ENCODE results near the gene RPL38.

The RPL38 gene

DNA sequence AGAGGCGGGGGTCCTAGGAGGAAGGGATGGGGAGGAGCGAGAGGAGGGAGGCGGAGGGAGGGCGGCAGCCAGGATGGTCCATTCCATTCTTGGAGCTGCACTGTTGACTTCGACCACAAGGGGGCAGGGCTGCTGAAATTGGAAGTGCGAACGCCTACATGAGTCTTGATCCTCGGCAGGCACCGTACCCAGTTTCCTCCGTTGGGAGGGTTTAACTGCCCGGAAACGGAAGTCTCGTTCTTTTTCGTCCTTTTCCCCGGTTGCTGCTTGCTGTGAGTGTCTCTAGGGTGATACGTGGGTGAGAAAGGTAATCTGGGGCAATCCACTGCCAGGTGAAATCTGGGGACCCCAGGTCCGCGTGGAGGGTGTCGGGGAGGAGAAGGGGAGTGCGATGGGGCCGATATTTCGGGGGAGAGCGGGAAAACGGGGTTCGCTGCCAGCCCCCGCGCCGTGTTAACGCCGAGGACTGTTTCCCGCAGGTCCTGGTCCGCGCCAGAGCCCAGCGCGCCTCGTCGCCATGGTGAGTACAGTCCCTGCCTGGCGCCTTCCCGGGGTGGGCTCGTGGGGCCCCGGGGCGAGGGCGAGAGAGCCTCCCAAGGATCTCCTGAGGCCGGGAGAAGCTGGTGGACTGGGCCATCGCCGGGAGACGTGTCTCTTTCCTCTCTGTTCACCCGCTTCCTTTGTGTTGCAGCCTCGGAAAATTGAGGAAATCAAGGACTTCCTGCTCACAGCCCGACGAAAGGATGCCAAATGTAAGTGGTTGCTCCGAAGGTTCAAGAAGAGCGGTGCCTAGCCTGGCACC is at the start of gene RPL38:
RPL38 (plus strand) TSS at position 240 of the 802 bp plus-strand sequence; CDS start at position 518, 278 bp downstream.
- DNase-seq (ENCODE audit: low read depth, low spot score) = peak; percentile 95

GRCh38 chr17:74153821-74154430 is 49.6 kb upstream of the RPL38 start:
- no peak for DNase-seq (ENCODE audit: low read depth, low spot score)

- no peak for DNase-seq (ENCODE audit: low read depth, low spot score)
These were observed 46.6 kb upstream of the RPL38 start for GRCh38 chr17:74156878-74157277.

DNA sequence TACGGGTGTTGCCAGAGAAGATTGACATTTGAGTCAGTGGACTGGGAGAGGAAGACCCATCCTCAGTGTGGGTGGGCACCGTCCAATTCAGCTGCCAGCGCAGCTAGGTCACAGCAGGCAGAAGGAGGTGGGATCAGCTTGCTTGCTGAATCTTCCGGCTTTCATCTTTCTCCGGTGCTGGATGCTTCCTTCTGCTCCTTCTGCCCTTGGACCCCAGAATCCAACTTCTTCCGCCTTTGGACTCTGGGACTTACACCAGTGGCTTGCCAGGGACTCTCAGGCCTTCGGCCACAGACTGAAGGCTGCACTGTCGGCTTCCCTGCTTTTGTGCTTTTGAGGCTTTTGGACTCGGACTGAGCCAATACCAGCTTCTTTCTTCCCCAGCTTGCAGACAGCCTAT is 46.1 kb upstream of the RPL38 start:
- no peak for DNase-seq (ENCODE audit: low read depth, low spot score)

DNA sequence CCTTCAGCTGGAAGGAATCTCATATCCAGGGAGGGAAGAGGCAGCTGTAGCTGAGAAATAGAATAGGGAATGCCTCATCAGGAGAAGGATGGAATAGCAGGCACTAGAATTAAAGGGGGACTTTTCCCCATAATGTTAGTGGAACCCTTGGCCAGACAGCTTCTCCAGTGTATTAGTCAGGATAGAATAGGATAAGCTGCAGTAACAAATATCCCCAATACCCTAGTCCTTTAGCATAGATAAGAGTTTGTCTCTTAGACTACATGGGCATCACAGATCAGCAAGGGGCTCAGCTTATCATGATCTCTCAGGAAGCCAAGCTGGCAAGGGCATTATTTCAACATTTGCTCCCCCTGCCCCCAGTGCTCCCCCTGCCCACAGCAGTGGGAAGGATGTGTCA is 44.7 kb upstream of the RPL38 start:
- DNase-seq (ENCODE audit: low read depth, low spot score) = no peak

DNA sequence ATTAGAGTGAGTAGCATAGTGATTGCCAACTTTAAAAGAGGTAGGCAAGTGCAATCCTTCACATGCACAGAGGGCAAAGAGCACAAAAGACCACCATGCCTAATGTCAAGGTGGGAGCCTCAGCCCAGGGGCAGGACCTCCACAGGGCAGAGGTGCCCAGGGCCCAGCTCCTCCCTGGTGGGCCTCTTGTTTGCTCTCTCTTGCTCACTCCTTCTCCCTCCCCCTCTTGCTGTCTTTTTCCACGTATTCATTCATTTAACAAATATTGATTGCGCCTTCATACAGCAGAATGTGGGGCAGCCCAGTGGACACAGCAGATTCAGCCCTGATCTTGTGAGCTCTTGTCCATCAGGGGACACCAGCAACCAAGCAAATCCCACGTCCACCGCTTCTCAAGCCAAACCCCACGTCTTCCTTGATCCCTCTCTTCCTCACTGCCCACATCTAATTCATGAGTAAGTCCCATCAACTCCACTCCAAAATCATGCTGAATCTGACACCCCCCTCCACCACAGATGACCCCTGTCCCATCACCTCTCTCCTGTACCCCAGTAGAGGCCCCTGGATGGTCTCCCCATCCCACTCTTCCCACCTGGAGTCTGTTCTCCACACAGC is 44.1 kb upstream of the RPL38 start:
- DNase-seq (ENCODE audit: low read depth, low spot score) = no peak

DNA sequence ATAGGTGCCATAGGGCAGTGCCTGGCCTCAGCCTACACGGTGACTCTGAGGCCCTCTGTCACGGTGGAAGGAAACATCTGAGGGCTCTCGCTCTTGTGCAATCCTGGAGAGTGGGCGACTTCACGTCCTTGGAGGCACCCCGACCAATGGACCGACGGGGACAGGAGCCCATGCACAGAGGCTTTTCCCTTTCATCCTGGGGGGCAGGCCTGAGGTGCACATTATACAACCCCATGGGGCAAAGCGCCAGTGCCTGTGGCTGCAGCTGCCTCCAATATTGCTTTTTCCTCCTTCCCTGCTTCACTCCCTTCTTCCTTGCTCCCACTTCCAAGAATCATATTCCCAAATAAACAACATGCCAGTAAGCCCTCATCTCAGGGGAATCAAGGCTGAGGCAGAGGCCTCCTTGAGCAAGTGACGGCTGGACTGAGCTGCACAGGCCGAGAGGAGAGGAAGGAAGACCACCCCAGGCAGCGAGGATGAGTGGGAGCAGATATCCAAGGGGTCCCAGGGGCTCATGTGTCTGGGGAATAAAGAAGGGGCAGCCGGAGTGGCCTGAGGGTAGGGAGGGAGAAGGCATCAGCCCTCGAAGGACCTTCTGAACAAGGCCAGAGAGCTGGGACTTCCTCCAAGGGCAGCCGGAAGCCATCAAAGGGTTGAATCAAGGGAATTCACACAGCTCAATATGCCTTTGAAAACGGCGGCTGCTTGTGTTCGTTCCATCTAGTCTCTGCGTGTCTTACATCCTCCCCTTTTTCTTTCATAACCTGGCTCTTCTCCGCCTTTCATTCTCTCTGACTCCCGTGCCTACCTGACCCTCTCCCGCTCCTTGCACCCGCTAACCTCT is 42.6 kb upstream of the RPL38 start:
- DNase-seq (ENCODE audit: low read depth, low spot score) = no peak

DNA sequence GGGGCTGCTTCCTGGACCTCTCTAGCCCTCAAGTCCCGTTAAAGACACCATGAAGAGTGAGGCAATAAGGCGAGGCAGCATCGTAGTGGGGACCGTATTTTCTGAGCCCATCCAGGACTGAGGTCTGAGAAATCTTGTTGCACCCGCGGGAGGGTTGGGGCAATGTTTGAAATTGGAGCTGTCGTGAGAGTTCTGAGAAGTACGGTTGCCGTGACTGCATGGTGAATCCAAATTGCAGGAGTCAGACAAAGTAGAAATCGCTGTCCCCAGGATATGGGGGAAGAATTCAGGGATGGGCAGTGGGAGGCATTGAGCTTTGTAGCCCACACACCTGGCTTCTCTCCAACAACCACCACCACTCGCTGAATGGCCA is 42.0 kb upstream of the RPL38 start:
- no peak for DNase-seq (ENCODE audit: low read depth, low spot score)

- no peak for DNase-seq (ENCODE audit: low read depth, low spot score)
These were observed 40.1 kb upstream of the RPL38 start for GRCh38 chr17:74163271-74163821.

DNA sequence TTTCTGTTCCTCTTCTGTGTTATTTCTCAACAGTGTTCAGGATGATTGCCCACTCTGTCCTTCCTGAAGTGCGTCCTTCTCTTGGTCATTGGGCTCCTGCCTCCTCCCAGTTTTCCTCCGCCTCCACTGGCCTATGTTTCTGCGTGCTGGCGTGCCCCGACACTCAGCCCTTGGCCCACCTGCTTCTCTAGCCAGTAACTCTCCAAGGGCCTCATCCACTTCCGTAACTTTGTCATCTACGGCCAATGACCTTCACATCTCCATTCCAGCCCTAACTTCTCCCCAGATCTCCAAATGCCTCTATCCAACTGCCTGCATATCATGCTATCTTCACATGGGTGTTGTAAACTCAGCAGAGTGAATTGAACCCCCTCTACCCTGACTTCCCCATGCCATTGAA is 39.6 kb upstream of the RPL38 start:
- no peak for DNase-seq (ENCODE audit: low read depth, low spot score)

GRCh38 chr17:74164446-74165045 is 38.9 kb upstream of the RPL38 start:
- no peak for DNase-seq (ENCODE audit: low read depth, low spot score)

DNA sequence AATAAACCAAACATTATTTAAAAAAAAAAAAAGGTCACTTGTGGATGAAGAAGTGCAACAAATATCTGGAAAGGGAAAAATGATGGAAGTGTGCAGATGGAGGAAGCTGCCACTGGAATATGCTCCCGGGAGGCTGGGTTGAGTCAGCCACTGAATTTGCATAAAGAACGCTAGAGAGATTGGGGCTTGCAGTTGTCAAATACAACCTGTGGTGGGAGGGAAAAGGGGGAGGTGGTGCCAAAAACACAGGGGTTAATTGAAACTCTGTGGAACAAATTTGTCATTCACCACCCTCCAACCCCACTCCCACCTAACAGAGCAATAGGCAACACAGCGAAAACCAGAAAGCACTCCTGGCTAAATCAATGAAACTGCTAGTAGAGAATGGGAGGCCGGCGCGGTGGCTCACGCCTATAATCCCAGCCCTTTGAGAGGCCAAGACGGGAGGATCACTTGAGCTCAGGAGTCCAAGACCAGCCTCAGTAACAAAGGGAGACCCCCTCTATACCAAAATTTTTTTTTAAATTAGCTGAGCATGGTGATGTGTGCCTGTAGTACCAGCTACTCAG is 37.6 kb upstream of the RPL38 start:
- DNase-seq (ENCODE audit: low read depth, low spot score) = no peak

DNA sequence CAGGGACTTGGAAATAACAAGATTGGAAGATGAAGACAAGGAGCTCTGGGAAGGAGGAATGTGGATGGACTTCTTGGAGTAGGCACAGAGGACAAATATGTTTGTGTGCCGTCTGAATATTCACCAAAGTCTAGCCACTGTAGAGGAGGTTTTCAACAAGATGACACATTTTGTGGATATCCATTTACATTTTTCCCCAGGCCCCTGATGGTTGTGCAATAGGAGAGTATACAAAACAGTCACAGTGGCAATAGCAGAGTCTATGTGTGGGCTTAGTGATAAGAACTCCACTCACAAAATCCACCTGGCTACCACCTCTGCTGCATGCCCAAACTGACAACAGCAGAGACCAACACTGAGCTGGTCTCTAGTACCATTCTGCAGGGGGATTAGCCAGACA is 32.6 kb upstream of the RPL38 start:
- DNase-seq (ENCODE audit: low read depth, low spot score) = no peak

DNA sequence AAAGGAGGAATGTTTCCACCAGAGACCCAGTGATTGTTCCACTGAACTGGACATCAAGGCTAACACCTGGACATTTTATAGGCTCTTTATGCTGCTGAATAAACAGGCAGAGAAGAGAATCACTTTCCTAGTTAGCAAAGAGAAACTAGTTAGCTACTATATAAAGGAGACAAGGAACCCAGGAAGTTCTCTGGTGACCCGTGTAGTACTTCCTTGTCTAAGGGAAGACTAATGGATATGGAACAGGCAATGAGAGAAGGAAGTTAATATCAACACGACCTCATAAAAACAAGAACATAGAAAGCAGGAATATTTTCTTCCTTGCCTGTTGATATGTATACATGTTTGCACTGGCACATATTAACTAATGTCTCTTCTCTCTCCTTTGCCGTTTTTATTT is 30.8 kb upstream of the RPL38 start:
- no peak for DNase-seq (ENCODE audit: low read depth, low spot score)

- DNase-seq (ENCODE audit: low read depth, low spot score) = no peak
These were observed 26.9 kb upstream of the RPL38 start for GRCh38 chr17:74176546-74177001.

DNA sequence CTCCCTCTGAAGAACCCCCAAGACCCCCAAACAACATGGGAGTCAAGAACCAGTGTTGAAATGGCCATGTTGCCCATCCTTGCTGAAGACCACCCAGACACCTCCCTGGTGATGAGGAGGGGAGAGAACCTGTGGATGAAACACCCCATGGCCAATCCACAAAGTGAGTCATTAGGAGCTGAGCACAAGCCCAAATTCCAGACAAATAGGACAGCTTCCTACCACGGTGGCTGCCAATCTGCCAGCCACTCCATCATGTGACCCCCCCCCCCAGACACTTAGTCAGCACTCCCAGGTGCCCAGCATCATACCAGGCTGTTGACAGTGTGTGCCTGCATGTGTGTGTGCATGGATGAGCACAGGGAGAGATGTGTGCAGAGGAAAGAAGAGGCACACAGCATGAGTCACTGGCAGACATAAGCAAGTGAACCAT is 26.4 kb upstream of the RPL38 start:
- DNase-seq (ENCODE audit: low read depth, low spot score) = no peak

DNA sequence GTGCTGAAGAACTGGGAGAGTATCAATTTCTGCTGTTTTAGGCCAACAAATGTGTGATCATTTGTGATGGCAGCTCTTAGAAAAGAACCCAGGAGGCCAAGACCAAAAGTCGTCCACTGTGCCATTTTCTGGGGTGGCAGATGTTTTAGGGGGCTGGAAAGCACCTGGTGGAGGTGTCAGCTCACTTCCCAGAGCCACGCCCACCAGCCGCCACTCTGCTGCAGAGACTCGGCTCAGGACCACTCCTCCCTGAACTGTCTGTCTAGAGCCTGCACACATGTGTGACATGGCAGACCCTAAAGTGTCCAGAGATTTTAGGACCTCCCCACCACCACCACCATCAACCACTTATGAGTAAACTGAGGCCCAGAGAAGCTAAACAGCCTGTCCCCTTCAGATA is 23.9 kb upstream of the RPL38 start:
- no peak for DNase-seq (ENCODE audit: low read depth, low spot score)

DNA sequence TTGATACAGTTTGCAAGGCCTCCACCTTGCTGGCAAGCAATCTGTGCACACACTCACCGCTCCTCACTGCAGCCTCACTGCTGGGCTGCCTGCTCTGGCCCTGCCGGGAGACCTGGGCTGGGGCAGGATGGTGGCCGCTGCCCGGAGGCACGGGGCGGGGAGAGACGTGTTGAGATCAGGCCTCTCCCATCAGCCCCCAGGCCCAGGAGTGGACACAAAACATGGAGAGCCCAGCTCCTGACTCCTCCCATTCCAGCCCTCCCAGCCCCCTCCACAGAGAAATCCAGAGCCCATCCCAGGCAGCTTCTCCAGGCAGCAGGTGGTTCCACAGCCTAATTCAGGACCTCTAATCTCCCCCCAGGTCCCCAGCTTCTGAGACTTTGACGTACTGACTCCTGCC is 23.1 kb upstream of the RPL38 start:
- no peak for DNase-seq (ENCODE audit: low read depth, low spot score)

DNA sequence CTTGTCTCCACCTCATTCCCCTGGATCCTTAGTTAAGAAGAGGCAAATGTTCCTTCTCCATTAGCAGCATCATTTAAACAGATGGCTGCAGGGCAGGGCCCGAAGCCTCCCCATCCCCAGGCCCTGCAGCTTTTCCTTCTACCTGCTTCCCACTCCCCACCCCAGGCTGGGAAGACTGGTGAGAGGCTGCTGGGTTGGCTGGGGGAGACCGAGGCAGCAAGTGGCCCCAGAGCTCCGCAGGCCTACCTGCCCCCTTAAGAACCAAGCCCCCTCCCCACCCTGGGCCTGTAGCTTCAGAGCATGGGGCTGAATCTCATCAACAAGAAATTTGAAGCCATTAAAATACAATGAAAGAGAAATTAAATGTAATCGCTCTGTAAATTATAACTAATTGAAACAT is 22.1 kb upstream of the RPL38 start:
- DNase-seq (ENCODE audit: low read depth, low spot score) = no peak

GRCh38 chr17:74182041-74182723 is 21.3 kb upstream of the RPL38 start:
- no peak for DNase-seq (ENCODE audit: low read depth, low spot score)

All from iPS DF 19.7 (cell line).